HG03442 (cell line): ENCODE measurements around the gene CSNK1G1.
"Not testable (repeated sequence)": the region's sequence is repeated elsewhere in the genome, so short reads cannot be mapped to it uniquely, and the experiment has no call there.

Experiments
- ATAC-seq: cut with Tn5 transposase; IDR thresholded peaks from one replicate; pipeline ENCODE4 v1.9.1; 2021; ENCODE audit warnings: mild to moderate bottlenecking, moderate library complexity; ENCODE audit not compliant: unreplicated experiment

Gene CSNK1G1

GRCh38 chr15:64246364-64247189 lies 109.4 kb downstream of the CSNK1G1 start:
- peak; percentile 79 for ATAC-seq

GRCh38 chr15:64245405-64245804 lies 110.6 kb downstream of the CSNK1G1 start:
- no peak for ATAC-seq

DNA sequence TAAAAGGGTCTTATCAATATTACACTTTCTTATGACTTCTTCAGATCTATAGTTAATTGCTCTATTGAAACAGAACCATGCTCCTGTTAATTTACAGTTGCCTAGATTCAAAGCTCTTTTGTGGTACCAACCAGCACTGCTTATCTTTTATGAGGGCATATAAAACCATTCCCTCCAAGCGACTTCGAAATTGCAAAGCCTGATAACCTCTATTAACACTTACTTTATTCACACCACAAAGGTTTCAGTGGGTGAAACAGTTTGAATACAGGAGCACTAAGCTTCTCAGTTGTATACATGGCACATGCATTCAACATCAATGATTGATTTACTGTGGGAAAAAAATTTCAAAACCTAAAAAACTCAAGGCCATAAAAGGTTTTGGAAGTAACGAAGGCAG lies 118.3 kb downstream of the CSNK1G1 start:
- ATAC-seq, result no peak

DNA sequence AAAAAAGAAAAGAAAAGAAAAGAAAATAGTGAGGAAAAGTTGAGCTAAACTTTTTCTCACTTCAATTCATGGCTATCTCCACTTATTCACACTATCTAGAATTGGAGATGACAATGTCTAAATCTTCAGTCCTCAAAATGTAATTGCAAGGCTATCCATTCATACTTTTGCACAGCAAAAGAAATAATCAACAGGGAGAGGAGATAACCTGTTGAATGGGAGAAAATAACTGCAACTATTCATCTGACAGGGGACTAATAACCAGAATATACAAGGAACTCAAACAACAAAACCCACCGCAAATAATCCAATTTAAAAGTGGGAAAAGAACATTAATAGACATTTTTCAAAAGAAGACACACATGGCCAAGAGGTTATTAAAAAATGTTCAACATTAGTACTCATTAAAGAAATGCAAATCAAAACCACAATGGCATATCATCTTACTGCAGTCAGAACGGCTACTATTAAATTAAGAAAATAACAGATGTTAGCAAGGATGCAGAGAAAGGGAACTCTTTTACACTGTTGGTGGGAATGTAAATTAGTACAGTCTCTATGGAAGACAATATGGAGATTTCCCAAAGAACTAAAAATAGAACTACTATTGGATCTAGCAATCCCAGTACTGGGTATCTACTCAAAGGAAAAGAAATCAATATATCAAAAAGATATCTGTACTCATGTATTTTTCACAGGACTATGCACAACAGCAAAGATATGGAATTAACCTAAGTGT lies 119.6 kb downstream of the CSNK1G1 start:
- ATAC-seq, result no peak

DNA sequence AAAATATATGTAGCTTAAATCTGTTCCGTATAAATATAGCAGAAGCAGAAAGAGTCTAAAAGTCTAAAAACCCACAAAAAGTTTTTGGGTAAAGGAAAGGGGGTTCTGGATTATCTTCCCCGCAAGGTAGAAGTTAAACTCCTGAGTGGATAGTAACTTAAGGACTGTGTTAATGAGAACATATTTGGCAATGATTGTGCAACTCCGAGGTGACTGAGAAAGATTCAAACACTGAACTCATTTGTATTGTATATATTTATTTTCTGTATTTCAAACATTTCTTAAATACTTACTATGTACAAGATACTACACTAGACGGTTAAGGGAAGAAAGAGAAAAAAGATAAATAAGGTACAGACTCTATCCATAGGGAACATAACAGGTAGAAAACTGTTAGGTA lies 120.4 kb downstream of the CSNK1G1 start:
- no peak for ATAC-seq

DNA sequence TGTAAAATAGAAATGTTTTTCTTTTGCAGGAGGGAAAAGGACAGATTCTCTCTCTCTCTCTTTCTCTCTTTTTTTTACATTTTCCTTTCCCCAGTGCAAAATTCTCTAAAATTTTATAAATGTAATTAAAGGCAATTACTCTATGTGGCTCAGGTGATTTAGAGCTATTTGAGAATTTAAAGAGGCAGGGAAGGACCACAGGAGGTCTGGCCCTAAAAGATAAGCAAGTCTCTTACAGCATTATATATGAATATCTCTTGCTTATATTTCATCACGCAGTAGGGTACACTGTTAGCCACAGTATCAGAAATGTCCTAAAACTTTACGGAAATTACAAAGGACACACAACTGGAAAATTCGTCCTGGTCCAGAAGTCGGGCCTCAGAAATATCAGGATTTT lies 122.7 kb downstream of the CSNK1G1 start:
- no peak for ATAC-seq

DNA sequence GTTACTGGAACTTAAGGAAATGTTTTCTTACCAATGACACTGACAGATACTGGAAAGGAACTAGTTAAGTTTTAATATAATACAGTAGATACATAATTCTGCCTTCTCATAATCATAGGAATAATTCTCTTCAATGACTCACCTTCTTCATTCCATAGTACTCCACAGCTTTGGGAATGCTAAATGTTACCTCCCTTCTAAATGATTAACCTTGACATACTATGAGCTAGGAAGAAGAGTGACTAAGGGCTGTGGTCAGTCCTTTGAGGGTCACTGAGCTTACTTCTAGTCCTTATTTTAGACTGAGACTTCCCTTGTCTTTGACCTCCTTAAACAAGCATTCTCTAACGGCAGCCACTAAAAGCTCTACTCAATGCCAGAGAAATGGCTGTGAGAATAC lies 123.6 kb downstream of the CSNK1G1 start:
- no peak for ATAC-seq

DNA sequence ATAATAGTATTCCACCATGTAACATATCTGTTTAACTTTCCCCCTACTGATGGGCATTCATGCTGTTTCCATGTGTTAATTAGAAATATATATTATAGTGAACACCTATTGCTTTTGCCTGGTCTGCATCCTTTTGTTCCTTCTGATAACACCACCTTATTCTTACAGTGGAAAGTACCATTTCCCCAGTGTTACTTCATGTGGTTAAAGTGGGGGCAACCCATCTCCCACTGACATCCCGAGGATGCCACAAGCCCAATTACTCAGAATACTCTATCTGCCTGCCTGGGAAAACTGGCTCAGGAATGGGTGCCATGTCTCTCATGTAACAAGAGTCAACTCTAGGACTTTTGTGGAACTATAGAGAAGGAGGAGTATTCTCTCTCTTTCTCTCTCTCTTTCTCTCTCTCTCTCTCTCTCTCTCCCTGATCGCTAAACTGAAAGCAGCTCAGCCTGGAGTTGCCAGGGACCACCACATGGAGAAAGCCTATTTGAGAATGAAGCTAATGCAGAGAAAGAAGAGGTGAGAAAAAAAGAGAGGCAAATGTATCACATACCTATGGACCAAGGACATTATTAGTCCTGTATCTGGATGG lies 126.7 kb downstream of the CSNK1G1 start:
- ATAC-seq, result no peak

GRCh38 chr15:64225804-64226203 lies 130.2 kb downstream of the CSNK1G1 start:
- ATAC-seq, result no peak

DNA sequence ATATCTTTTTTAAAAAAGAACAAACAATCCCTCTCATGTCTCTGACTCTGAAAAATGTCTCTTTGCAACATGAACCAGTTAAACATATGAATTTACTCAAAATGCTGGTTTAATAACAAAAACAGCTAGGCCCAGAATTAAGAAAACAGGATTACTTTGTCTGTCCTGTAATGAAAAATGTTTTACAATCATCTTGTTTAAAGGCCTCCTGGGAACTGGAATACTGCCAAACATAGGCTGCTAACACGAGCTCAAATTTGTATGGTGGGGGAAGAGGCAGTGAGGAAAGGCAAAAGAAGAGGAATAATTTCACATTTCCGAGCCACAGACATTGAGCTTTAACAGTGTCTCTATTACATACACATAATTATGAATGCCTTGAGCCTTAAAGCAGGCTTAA lies 131.5 kb downstream of the CSNK1G1 start:
- ATAC-seq, result no peak

GRCh38 chr15:64223882-64224281 lies 132.1 kb downstream of the CSNK1G1 start:
- ATAC-seq, result no peak

DNA sequence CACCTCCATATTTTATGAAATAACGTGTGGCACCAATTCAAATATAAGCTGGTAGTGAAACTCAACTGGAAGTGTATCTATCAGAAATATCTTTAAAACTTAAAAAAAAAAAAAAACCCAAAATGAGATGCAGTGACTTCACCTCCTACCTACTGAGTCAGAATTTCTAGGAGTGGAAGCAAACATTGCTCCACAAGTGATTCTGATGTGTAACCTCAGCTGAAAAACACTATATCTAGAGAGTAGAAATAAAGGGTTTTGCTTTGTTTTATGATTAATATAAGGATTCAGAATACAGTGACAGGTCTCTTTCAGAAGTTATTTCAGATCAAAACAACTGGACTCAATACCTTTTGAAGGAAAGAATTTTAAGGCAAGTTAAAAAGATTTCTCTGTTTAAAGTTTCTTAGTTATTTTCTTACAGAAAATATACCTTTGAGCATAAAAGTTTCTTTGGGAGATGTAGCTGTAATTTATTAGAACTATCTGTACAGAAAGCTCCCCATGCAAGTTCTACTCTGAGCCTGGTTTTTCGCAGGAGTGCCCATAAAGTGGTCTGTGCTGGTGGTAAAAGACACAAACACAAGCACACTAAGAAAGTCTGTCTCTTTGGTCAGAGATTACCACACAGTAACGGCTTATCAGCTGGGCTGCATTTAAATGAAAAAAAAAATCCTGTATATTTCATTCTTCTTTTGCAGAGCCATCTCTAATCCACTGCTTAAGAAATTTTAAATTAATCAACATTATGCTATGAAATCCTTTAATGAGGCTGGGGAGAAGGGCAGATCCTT lies 133.2 kb downstream of the CSNK1G1 start:
- ATAC-seq, result no peak

- not testable (repeated sequence) for ATAC-seq
Observed at GRCh38 chr15:64221911-64222310, 134.1 kb downstream of the CSNK1G1 start.

DNA sequence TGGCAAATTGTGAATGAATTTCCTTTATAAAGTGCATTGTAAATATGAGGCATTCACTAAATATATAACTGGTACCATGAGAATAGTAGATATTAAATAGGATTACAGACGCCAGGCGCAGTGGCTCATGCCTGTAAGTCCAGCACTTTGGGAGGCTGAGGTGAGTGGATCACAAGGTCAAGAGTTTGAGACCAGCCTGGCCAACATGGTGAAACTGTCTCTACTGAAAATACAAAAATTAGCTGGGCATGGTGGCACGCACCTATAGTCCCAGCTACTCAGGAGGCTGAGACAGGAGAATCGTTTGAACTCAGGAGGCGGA lies 138.6 kb downstream of the CSNK1G1 start:
- not testable (repeated sequence) for ATAC-seq

DNA sequence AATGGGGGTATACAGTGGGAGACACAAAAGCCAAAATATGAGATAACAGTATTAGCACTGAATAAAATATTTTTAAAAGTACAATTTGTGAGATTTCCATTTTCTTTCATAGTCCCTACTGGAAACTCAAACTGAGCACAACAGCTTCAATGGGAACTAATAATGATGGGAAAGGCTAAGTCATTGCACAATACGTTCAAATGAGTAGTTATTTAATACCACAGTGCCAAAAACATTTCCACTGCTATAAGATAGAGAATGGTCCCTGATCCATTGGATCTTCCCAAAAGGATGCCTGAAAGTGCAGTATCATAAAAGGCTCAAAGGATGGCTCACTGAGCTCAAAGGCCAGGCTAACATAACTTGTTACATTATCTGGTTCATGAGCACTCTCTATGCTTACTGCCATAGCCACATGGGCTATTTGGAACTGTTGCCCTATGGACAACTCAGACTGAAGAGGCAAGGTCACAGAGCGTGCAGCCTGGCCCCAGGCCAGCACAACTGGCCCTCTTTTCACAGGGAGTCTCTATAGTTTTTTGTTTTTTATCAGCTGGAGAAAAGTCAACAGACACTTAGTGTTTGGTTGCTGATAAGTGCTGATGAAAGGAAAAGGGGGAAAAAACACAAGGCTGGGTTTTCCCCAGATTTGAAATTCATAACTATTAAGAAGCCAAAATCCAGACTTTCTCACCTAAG lies 139.1 kb downstream of the CSNK1G1 start:
- ATAC-seq, result no peak

GRCh38 chr15:64216196-64216595 lies 139.8 kb downstream of the CSNK1G1 start:
- ATAC-seq, result no peak

DNA sequence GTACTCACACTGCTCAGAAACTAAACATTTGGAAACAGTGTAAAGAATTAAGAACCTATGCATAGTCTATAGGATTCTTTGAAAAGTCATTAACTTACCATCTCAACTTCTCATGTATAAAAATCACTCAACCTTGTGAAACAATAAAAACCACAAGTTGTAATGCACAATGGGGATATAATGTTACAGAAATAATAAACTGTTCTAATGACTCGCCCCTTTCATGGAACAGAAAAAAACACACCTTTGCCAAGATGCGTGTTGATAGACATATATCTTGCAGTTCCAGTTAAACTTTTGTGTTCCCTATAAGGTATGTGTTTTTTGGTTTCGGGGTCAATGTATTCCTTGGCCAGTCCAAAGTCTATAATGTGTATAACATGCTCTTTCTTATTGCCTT lies 142.3 kb downstream of the CSNK1G1 start:
- no peak for ATAC-seq

GRCh38 chr15:64211696-64212095 lies 144.3 kb downstream of the CSNK1G1 start:
- no peak for ATAC-seq

DNA sequence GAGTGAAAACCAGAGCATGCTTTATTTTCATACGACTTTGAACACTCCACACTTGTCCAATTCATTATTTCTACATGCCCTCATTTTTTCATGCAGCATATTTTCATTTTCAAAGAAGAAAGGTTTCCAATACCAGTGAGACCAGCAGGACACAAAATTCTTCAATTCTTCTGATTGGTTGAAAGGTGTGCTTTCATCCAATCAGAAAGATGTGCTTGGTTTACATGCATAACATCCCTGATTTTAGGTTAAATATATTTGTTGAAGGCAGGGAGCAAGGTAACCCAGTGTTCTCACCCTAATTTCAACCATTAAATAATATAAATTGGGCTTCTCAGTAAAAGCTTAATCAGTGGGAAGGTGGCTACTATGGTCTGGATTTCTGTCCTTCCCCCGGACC lies 145.6 kb downstream of the CSNK1G1 start:
- no peak for ATAC-seq

- no peak for ATAC-seq
Observed at GRCh38 chr15:64209680-64210334, 146.2 kb downstream of the CSNK1G1 start.
